Measurements from ENCODE around the gene ATP12A.
"Not testable (repeated sequence)": the region's sequence is repeated elsewhere in the genome, so short reads cannot be mapped to it uniquely, and the experiment has no call there.

Gene ATP12A

DNA sequence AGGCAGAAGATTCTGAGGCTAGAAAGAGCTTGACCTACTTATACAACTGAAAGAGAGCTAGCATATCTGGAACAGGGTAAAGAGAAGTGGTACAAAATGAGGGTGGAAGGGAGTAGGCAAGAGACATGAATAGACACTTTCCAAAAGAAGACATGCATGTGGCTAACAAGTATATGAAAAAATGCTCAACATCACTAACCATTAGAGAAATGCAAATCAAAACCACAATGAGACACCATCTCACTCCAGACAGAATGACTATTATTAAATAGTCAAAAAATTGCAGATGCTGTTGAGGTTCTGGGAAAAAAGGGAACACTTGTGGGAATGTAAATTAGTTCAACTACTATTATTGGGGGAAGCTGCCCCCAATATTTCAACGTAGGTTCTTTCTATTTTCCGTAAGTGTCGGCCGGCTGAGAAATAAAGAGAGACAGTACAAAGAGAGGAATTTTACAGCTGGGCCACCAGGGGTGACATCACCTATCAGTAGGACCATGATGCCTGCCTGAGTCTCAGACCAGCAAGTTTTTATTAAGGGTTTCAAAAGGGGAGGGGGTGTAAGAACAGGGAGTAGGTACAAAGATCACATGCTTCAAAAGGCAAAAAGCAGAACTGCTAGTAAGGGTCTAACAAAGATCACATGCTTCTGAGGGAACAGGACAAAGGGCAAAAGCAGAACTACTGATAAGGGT lies 50.8 kb downstream of the ATP12A start:
- not testable (repeated sequence) for DNase-seq (ENCODE audit: low read depth, low spot score)

DNA sequence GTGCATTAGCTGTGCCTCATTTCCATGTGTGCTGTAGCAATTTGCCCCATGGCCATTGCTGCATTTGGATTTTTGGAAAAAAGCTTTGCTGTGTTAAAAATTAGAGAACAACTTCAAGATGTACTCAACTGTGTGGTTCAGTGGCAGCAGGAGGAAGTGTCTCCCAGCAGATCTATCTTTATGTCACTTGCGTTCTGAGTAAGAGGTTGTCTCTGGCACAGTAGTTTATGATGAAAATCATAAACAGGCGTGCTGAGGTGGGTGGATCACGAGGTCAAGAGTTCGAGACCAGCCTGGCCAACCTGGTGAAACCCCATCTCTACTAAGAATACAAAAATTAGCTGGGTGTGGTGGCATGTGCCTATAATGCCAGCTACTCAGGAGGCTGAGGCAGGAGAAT lies 54.7 kb downstream of the ATP12A start:
- no peak for DNase-seq (ENCODE audit: low read depth, low spot score)

DNA sequence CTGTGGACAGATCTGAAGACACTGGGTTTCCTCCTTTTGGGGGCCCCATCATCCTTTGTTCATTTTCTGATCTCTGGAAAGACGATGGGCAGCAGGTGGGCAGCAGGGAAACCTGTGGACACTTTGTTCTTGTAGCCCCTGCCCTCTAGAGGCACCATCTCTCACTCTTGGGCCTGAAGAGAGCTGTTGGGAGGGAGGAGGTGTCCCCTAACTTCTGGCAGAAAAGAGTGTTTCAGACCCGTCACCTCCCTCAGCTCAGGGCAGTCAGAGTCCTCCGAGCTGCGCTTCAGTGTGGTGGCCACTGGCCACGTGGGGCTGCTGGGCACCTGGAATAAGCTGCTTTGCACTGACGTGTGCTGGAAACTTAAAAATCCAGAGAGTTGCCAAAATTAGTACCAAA lies 56.8 kb downstream of the ATP12A start:
- DNase-seq (ENCODE audit: low read depth, low spot score), result no peak

DNA sequence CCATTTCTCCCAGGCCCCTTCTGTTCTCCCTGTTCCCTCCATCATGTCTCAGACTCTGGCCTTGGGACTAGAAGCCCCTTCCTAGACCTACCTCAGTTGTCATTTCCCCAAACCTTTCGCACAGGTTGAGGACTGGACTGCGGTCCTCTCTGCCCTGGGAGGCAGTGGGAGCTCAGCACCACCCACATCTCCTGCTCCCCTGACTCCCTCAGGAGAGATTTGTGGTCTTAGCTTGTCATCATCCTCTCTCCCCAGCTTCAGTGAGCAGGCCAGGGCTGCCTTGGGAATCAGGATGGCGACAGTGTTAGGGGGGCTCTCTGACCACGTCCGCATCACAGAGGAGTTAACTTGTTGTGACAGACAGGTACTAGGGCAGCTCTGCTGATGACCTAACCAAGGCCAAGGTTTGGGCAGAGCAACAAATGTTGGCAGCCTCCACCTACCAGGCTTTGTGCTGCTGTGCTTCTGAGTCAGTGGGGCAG lies 58.2 kb downstream of the ATP12A start:
- no peak for DNase-seq (ENCODE audit: low read depth, low spot score)

DNA sequence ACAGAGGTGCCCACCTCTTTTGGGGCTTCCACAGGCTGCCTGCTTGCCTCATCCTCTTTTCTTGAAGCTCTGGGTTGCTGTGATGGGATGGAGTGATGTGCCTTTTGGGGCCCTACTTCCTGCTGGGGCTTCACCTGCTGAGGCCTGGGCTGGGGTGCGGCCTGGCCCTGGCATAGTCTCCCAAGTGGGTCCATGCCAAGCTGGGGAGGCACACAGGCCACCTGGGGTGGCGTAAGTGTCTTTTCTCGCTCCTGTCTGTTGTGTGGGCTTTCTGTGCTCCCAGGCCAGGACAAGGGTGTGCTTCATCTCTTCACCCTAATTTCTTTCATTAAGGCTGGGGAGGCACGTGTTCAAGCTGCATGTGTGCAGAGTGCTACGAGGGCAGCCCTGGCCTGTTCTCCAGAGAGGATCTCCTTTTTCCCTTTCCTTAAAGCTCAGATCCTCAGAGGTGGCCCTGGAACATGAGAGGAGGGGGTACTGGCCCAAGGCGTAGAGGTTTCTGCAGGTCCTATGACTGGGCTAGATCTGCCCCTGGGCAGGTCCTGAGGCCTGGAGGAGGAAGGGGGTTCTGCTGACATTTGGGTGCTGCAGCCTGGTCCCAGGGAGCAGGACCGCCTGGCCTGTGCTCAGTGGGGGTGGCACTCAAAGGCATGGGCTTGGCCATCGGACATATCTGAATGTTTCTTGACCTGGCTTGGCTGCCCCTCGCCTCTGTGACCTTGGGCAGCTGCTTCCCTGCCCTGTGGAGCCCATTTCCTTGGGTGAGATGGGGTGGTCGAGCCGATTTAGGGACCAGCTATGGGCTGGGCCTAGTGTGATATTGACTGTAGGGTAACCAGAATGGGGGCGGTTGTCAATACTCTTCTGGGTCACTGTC lies 60.0 kb downstream of the ATP12A start:
- no peak for DNase-seq (ENCODE audit: low read depth, low spot score)

DNA sequence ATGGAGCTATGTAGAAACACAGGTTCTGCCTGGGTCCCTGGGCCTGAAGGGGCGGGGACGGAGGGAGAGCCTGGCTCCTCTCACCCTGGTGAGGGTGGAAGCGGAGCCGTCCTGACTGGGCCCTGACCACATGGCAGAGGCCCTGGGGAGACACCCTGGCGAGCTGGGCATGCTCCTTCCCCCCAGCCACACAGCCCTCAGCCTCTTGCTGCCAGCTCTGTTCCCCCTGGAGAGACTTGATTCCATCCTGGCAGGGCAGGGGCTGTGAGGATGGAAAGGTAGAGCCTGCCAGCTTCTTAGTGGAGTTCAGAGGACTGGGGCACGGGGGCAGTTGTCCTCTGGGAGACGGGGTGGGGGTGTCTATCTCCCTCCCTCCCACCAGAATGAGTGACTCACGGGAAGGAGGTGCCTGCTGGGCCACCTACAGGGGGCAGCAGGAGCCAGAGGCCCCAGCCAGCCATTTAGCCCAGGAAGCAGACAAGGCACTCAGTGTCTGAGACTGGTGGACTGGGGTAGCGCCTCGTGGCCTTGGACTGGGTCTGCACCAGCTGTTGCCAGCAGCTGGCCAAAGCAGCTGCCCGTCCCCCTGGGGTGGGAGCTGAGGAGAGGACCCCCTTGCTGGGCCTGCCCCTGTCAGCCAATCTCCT lies 60.9 kb downstream of the ATP12A start:
- DNase-seq (ENCODE audit: low read depth, low spot score), result peak; percentile 39

DNA sequence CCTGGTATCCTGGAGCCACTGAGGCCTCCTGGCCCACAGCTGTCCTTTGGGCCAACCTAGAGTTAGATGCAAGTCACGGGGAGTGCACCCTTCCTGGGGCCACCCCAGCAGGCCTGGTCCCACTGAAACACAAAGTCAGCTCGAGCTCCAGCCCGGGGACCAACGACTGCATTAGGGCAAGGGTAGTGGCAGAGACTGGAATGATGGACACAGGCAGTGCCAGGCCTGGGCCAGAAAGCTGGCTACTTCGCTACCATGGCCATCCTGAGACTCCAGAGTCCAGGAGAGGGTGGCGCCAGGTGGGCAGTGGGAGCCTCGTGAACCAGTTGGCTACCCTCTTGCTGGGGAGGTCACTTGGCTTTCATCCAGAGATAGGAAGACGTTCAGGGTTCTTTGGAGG lies 61.6 kb downstream of the ATP12A start:
- no peak for DNase-seq (ENCODE audit: low read depth, low spot score)

DNA sequence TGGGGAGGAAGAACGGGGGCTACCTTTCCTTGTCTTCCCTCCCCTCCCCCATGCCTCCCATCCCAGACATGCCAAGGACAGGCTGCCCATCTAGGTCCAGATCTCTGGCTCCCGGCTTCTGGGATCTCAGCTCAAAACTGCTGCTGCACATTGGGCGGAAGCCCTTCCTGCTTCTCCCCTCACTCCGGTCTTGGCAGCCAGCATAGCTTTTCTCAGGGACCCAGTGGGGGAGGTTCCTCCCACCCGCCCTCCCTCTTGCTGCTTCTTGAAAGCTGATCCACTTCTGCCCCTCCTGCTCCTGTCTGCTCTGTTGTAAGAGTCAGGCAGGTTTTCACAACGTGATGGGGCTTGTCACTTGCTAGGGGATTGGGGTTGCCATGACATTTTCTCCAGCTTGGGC lies 62.1 kb downstream of the ATP12A start:
- DNase-seq (ENCODE audit: low read depth, low spot score), result no peak

DNA sequence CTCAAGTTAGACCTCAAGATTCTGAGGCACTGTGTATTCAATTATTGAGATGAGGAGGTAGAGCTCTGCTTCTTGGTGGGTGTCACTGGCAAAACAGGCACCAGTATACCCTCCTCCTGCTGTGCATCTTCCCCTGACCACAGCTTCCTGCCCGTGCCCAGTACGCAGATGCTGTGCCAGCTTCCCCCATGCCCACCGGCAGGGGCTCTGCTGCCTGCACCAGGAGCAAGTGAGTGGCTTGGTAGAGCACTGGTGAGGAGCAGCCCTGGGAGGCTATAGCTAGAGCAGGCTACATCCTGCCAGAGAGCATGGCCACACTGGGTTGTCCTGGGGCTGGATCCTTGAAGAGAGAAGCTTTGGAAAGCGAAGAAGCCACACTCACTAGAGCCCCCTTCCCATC lies 62.8 kb downstream of the ATP12A start:
- no peak for DNase-seq (ENCODE audit: low read depth, low spot score)

DNA sequence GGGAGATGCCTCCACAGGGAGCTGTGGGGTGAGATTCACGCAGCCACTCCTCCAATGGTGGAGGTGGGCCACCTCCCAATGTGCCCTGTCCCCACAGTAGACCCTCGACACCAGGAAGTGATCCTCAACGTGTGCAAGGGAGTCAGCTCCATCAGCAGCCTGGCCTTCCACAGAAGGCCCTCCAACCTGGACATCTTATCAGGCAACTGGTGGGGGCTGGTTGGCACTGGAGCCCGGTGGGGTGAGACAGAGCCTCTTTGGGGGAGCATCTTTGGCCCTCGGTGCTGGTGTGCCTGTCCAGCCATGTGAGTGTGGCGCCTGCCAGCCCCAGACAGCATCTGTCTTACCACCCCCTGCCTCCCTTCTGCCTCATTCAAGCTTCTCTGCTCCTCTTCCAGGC lies 64.0 kb downstream of the ATP12A start:
- no peak for DNase-seq (ENCODE audit: low read depth, low spot score)

DNA sequence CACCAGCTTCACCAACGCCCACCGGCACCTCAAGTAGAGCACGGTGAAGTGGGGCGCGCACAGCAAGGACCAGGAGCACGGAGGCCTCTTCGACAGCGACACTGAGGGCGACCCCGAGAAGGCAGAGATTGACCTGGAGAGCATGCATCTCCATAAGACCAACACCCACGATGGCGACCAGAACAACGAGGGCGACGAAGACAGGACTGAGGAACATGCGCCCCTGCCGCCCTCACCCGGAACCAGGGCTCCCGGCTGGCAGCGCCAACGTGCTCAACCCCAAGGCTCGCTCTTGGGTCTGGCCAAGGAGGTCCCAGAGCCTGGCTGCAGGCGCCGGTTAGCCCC lies 65.3 kb downstream of the ATP12A start:
- DNase-seq (ENCODE audit: low read depth, low spot score), result no peak

DNA sequence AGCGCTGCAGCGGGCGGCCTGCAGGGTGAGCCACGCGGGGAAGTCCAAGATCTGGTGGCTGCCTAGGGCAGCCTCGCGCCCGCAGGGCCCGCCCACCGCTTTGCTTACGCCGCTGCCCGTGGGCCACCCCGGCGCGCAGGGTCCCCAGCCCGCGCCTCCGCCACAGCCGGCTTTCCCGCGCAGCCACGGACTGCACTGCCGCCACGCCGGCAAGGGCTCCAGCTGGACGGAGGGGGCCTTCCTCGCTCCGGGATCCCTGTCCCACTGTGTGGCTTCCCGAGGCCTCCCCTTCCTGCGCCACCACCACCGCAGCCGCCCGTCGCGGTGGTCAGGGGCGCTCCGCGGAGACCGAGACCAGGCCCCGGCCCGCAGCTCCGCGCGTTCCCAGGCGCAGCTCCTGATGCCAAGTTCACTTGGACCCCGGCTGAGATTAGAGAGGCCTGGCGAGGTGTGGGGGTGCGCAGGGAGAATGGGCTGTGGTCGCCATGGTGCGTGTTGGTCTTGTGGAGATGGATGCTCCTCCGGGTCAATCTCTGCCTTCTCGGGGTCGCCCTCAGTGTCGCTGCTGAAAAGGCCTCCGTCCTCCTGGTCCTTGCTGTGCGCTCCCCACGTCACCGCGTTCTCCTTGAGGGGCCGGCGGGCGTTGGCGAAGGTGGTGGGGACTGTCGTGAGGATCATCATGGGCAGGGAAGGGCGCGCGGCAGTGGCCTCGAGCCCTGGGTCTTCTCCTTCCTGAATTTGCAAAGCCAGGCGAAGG lies 65.8 kb downstream of the ATP12A start:
- DNase-seq (ENCODE audit: low read depth, low spot score), result no peak

DNA sequence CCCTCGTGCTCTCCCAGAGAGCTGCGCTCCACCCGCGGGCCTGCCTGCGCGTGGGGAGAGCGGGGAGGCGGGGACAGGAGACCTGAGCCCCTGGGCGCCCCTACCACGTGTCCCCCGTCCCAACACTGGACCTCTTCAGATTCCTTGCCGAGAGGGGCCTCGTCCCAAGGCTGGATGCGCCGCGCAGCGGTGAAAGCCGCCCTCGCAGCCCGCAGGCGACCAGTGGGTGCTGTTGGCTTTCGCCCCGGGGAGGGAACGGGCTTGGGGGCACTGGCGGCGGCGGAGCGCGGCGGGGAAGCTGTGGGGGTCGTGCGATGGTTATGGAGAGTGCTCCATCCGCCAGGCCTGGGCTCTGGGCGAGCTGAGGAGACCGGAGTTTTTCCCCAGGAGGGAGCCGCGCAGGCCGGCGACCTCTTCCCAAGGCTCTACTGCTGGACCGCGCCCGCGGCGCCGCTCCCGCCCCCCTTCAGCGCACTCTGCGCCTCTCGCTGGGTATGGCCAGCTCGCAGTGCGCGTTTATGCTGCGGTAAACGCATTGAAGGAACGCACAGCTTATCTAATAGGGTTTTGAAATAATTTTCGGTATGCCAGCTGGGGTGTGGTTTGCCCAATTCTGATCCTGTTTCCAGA lies 66.5 kb downstream of the ATP12A start:
- DNase-seq (ENCODE audit: low read depth, low spot score), result peak; percentile 60

DNA sequence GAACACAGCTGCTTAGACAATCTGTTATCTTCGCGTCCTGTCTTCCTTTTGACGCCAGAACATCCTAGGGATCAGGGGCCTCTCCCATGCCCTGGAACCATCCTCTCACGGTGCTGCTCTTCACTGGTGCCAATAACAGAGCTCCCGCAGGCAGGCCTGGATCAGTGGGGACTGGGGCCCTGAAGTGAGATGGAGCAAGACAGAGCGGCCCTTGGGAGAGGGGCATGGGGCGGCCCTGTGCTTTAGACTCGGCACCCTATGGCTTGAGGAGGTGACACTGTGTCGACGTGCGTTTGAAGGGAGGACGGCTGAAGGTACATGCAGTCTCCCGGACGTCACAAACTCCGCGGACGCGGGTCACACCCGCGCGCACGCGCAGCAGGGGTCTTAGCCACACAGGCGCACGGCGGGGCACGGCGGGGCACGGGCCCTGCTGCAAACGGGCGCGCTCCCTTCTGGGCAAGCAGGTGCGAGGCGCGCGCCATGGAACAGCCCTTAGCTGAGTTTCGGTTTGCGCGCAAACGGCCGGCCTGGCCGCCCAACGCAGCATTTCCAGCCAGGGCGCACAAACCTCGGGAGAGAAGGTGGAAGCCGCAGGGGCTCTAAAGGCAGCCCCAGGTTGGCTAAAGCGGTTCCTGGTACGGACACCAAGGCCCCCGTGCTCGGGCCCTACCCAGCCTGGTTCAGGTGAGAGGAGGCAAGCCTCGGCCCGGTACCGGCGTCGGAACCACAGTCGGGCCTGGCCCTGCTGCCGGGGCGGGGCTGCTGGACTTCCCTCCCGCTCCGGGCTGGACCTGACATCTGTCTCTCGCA lies 67.2 kb downstream of the ATP12A start:
- DNase-seq (ENCODE audit: low read depth, low spot score), result peak; percentile 49

DNA sequence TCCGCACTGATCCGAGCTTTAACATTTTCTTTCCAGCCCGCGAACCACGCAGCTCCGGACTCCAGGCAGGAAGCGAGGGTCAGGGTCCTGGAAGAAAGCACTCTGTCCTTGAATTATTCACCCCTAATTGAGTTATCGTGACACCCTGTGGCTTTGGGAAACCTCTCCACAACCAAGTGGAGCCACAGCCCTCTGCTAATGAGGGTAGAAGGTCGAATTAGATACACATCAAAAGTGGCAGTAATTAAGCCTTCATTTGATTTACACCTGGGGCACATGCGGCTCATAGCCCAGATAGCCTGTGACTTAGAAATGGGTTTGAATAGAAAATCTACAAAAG lies 67.8 kb downstream of the ATP12A start:
- DNase-seq (ENCODE audit: low read depth, low spot score), result no peak

DNA sequence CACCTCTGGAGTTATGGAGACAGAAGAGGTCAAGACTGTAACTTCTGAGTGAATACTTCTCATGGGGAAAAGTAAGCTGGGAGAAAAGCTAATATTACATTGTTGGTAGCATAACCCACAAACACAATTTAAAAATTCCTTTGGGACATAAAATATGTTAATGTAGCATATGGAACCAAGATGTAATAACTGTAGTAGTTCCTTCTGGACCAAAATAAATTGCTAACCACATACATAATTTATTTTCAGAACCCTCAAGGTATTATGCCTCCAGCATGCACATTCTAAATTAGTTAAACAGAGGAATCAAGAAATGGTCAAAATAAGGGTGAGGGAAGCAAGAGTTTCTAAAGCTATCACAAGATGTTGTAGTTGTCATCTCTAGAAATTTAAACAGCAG lies 79.0 kb downstream of the ATP12A start:
- no peak for DNase-seq (ENCODE audit: low read depth, low spot score)
